ENCODE measurements around the gene DNAJC16.

DNAJC16 gene

GRCh38 chr1:15570861-15571260 is 44.2 kb downstream of the DNAJC16 start:
- TF ChIP-seq GABPA (IDR thresholded peaks at IDR 0.05; ENCODE audit: low read depth) (no peak), SPI1 (IDR thresholded peaks at IDR 0.05; ENCODE audit: borderline replicate concordance, low read depth) (no peak), POLR2AphosphoS5 (IDR thresholded peaks at IDR 0.05; ENCODE audit: low read depth) (no peak), REST (IDR thresholded peaks at IDR 0.05; ENCODE audit: insufficient replicate concordance, low read depth) (no peak), CTCF (IDR thresholded peaks at IDR 0.05; ENCODE audit: insufficient read depth, low read length) (no peak)
- H3K27ac ChIP-seq (replicated peaks) = no peak overlapping the region
- DNase-seq (ENCODE audit: low read depth in 1 of 2, low spot score in 1 of 2) = no peak
- H3K4me3 ChIP-seq (replicated peaks; ENCODE audit: insufficient read depth, low read length) = no peak overlapping the region
- H3K27me3 ChIP-seq (ENCODE audit: insufficient read depth, poor library complexity, severe bottlenecking) = no peaks in the 10 kb centered on the region

- H3K4me3 ChIP-seq (replicated peaks; ENCODE audit: insufficient read depth, low read length) = no peak overlapping the region
- no peak for DNase-seq (ENCODE audit: low read depth in 1 of 2, low spot score in 1 of 2)
- H3K27me3 ChIP-seq (ENCODE audit: insufficient read depth, poor library complexity, severe bottlenecking) = no peaks in the 10 kb centered on the region
- no peak overlapping the region for H3K27ac ChIP-seq (replicated peaks)
- TF ChIP-seq GABPA (IDR thresholded peaks at IDR 0.05; ENCODE audit: low read depth) (no peak), CTCF (IDR thresholded peaks at IDR 0.05; ENCODE audit: insufficient read depth, low read length) (no peak), SPI1 (IDR thresholded peaks at IDR 0.05; ENCODE audit: borderline replicate concordance, low read depth) (no peak), POLR2AphosphoS5 (IDR thresholded peaks at IDR 0.05; ENCODE audit: low read depth) (no peak), REST (IDR thresholded peaks at IDR 0.05; ENCODE audit: insufficient replicate concordance, low read depth) (no peak)
These were observed 44.6 kb downstream of the DNAJC16 start for GRCh38 chr1:15571266-15571665.

GRCh38 chr1:15573477-15573876 is 46.8 kb downstream of the DNAJC16 start:
- no peak for TF ChIP-seq CTCF (IDR thresholded peaks at IDR 0.05; ENCODE audit: insufficient read depth, low read length)
- no peak for TF ChIP-seq GABPA (IDR thresholded peaks at IDR 0.05; ENCODE audit: low read depth)
- no peak for TF ChIP-seq REST (IDR thresholded peaks at IDR 0.05; ENCODE audit: insufficient replicate concordance, low read depth)
- no peak for TF ChIP-seq POLR2AphosphoS5 (IDR thresholded peaks at IDR 0.05; ENCODE audit: low read depth)
- TF ChIP-seq SPI1 (IDR thresholded peaks at IDR 0.05; ENCODE audit: borderline replicate concordance, low read depth) = no peak
- Histone ChIP-seq H3K4me3 (replicated peaks; ENCODE audit: insufficient read depth, low read length) (no peak overlapping the region), H3K27ac (replicated peaks) (no peak overlapping the region), H3K27me3 (ENCODE audit: insufficient read depth, poor library complexity, severe bottlenecking) (no peaks in the 10 kb centered on the region)
- DNase-seq (ENCODE audit: low read depth in 1 of 2, low spot score in 1 of 2) = no peak

Data from HL-60 (cell line).